HG03442 (cell line): ENCODE results near the gene HYDIN.
"Not testable (repeated sequence)": the region's sequence is repeated elsewhere in the genome, so short reads cannot be mapped to it uniquely, and the experiment has no call there.

Source experiments
- ATAC-seq: cut with Tn5 transposase; IDR thresholded peaks from one replicate; pipeline ENCODE4 v1.9.1; 2021; ENCODE audit warnings: mild to moderate bottlenecking, moderate library complexity; ENCODE audit not compliant: unreplicated experiment

Gene HYDIN

DNA sequence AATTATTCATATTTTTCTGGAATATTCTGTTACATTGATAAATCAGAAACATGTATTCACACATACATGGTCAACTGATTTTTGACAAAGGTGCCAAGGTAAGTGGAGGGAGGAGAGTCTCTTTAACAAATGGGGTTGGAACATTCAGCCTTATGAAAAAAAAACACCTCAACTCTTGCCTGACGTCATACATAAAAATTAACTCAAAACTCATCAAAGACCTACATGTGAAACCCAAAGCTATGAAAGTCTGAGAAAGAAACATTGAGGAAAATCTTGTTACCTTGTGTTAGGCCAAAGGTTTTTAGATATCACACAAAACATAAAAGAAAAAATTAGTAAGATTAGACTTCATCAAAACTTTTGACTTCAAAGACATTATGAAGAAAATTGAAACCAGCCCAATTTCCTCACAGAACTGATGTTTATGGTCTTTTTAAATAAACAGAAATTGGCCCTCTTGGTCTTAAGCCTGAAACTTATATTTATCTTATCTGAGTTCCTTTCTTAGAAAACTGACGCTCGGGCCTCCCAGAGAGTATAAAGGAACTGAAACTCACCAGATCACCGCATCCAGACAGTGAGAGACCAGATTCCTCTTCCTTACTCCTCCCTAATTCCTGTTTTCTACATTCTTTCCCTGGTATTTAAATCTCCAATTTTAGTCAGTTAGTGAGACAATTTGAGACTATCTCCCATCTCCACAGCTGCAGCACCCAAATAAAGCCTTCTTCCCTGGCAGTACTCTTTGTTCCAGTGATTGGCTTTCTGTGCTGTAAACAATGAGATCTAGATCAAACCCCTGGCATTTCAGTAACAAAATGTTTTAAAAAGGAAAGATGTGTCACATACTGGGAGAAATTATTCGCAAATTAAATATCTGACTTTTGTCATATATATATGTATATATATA lies 4.0 kb downstream of the HYDIN start:
- ATAC-seq: no peak

DNA sequence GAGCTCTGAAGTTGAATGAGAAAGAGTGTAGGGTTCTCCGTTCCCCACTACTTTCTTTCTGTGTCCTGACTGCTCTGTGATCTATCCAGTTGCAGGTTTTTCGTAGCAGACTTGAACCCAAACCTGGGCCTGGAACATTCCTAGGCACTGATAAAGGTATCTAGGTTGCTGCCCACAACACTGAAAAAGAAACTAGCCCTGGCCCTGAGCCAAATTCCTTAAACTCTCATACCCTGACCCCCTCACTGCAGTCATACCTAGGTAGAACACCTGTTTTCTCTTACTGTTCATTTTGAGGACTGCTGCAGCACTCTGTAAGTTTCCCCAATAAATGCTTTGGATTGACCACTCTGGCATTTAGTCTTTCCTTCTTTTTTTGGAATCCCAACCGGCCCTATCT lies 5.4 kb downstream of the HYDIN start:
- ATAC-seq: no peak

DNA sequence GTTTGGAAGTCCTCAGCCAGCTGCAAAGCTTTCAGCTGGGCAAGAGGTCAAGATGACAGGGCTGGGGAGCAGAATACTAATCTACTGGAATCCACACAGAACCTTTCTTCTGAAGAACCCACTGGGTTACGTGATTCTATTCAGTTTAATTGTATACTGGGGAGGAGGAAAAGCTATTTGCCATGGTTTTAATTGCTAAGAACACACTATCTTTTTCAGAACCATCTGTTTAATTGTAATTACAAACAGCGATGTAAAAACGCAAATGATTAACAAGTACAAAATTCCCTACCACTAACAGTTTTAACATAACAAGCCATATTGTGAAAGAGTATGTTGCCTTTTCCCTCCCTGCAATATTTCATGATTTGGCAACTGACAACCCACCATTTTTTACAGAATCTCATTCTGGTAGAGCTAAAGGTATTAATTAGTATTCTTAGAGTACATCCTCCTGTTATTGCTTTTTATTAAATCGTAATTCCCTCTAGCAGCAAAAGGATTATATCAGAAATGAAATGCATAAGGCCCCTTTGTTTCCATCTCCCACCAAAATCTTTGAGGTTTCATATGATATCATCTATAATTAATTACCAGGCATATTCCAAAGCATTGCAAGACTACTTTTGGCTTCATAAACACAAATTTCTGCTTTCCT lies 12.1 kb downstream of the HYDIN start:
- no peak for ATAC-seq

DNA sequence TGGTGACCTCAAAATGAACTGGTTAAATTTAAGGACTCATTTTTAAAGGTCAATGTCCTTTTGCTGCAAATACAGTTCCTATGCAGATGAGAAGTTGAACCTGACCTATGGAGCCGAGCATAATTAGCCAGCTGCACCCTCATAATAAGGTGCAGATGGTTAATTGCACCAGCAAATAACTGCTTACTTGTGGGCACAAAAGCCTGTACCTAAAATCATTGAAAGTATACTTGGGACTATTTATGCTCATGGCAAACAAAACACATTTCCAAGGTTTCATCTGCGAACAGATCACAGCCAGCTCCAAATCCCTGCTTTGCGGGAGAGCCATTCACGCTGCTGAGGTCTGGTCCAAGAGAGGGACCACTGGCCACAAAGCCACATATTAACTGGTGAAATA lies 13.0 kb downstream of the HYDIN start:
- ATAC-seq: no peak

DNA sequence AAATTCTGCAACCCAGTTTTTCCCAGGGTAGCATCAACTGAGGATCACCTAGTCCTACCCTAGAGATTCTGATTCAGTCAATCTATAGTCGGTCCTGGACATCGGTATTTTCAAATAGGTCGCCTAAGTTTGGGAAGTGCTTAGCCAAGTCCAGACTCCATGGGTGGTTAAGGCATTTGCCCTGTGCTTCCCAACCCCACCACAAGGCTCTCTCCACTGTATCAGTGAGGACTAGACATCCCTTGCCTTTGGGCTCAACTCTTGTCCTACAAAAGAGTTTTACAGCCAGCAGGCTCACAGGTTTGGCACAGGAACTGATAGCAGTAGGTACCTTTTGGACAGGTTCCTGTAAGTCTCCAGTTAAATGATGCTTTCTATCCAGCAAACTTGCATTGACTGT lies 13.8 kb downstream of the HYDIN start:
- ATAC-seq: no peak

DNA sequence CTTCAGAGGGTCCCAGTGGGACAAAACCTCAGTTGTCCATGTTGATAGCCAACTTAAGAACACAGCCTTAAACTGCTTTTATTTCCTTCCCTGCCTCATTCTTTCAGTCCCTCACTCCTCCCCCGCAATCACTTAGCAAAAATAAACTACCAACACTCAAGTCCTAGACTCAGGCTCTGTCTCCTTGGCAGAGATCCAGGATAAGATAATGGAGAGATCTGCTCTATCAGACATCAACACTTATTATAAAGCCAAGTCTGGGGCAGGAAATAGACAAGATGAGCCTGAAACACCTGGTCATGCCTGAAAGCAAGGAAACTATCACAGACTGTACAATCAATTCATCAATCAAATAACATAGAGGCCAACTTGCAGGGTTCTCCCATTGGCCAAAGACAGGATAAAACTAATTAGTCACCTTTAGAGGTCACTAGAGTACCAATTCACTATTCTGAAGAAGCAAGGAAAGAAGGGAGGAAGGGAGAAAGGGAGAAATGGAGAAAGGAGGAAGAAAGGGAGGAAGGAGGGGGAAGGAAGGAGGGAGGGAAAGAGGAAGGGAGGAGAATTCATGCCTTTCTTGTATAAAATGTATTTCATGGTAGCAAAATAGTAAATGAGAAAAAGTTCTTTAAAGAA lies 15.7 kb downstream of the HYDIN start:
- no peak for ATAC-seq

DNA sequence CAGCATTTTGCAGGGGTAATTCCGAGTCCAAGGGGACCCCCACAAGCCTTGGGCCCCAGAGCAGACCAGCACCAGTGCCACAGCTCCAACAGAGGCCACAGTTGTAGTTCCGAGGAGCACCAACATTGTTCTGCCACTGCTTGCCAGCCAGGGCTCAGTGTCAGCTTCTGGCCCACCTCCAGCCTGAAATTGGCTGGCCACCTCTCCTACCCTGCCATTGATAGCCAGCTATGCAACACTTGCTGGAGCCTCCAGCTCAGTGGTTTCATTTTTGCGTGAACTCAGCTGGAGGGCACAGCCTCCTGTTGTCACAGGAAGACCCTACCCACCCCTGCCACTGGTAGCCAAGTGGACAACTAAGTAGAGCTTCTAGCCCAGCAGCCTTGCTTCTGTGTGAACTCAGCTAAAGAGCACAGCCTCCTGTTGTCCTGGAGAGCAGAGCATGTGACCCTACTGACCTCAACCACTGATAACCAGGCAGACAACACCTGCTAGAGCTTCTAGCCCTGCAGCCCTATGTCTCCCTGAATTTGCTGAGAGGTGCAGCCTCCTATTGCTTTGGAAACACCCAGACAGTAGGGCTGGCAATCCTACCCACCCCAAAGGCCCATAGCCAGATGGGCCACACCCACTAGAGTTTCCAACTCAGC lies 24.9 kb downstream of the HYDIN start:
- no peak for ATAC-seq

DNA sequence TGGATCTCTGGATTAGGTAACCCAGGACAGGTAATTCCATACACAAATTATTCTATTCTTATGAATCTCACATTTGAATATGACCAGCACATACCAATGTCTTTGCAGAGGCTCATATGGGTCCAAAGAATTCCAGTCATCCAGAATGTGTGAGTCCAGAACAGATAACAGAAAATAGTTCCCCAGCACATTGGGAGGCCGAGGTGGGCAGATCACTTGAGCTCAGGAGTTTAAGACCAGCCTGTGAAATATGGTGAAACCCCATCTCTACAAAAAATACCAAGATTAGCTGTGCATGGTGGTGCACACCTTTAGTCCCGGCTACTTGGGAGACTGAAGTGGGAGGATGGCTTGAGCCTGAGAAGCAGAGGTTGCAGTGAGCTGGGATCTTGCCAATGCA lies 26.9 kb downstream of the HYDIN start:
- no peak for ATAC-seq

DNA sequence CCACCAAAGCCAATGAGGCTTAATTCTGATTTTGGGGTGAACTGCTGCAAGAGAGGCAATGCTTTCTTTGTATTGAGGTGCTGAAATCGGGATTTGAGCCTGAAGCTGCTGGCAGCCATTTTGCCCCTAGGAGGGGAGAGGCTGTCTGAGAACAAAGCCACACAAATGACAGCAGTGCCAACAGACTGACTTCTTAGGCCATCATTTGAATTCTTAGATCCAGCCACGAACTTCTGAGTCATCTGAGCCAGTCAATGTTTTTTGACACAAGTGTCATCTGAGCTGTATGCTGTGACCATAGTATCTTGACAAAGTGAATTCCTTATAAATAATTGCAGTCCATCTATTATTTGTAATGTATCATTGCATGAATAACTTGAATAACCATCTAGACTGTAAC lies 29.0 kb downstream of the HYDIN start:
- no peak for ATAC-seq

DNA sequence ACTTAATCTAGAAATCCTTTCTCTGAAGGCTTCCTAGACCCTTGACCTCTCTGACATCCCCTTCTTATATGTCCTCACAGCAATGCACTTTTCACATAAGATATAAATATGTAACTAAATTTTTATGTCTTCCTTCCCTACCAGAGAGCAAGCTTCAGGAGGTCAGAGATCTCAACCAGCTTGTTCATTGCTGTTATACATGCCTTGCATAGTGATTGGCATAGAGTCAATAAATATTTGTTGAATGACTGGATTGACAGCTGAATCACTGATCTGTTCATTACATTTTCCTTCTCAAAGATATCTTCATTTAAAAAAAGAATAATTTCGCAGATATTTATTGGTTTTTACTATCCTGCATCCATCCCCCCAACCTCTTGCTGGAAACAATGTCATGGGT lies 29.5 kb downstream of the HYDIN start:
- ATAC-seq: no peak

DNA sequence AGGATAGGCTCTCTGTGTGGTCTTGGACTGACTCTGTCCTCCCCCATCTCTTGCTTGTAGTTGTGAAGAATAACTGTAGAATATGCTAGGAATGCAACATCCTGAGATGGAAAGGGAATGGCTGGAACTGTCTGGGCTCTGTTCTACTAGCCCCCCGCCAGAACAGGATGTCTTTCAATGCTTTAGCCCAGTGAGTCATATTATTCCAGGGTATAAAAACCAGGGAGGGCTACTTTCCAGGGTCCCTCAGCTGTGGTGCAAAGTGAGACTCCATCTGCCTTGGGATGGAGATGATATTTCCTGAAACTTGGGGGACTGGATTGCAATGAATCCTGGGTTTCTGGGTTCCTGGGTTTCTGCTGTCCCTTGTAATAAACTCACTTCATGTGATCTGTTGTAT lies 32.1 kb downstream of the HYDIN start:
- no peak for ATAC-seq

DNA sequence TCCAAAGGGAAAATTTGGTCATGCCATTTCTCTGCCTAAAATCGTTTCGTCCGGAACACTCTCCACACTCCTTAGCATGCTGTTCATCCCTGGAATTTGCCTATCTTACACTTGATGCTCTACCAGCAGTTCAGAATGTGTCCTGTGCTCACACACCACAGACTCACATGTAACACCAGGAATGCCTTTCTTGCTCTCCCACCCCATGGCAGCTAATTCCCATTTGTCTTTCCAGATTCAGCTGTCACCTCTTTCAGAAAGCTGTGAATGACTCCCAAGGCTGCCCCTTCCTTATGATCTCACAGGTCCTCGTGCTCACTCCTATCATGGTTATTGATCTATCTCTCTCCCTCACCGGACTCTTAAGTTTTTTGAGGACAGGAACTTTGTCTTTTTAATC lies 38.1 kb downstream of the HYDIN start:
- ATAC-seq: no peak

DNA sequence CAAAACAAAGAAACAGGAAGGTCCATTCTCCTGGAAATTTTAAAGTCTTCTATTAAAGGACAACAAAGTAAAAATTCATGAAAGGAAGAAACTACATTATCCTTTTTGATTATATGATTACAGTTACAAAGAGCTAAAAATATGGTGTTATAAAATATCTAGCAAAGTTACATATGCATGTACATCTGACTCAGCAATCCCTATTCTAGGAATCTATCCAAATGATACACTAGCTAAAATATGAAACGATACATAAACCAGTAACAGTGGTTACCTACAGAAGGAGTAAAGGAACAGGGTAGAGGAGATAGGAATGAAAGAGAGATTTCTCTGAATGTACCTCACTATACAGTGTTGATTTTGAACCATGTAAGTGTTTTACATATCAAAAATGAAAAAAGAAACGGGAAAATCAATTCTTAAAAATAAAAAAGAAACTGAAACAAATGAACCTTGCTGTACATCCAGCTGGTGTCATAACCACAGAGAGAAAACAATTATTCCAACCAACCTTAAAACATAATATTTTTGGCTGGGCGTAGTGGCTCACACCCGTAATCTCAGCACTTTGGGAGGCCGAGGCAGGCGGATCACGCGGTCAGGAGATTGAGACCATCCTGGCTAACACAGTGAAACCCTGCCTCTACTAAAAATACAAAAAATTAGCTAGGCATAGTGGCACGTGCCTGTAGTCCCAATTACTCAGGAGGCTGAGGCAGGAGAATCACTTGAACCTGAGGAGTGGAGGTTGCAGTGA lies 41.4 kb downstream of the HYDIN start:
- ATAC-seq: no peak

DNA sequence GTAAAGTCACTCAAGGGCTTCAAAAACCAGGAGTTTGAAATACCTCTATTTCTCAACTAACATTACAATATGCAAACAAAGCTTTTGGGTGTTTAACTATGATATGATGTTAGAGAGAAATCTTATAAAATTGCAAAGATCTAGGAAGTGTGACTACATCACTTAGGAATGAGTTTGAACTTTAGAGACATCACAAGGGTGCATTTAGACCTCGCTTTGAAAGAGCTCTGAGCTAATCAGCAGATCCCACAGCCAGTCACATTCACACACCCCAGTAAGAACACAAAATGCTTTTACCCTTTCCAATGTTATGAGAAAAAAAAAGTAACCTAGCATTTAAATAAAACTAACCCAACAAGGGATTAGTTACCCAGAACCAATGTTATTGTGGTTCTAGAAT lies 45.2 kb downstream of the HYDIN start:
- ATAC-seq: no peak

DNA sequence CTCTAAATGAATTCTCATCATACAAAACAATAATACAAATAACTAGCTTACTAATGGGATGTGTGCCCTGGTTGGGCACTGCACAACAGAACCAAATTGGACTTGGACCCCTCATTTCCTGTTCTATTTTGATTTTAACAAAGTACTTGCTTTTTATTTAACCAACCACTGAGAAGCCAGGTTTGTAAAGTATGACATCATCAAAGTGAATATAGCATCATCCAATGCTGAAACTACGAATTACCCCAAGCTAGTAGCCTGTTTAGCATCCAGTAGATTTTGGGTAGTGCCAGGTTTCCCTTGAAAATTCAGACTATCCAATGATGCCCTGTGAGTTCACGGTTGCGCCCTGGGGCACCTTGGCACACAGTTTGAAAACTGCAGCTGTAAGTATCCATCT lies 51.0 kb downstream of the HYDIN start:
- no peak for ATAC-seq

DNA sequence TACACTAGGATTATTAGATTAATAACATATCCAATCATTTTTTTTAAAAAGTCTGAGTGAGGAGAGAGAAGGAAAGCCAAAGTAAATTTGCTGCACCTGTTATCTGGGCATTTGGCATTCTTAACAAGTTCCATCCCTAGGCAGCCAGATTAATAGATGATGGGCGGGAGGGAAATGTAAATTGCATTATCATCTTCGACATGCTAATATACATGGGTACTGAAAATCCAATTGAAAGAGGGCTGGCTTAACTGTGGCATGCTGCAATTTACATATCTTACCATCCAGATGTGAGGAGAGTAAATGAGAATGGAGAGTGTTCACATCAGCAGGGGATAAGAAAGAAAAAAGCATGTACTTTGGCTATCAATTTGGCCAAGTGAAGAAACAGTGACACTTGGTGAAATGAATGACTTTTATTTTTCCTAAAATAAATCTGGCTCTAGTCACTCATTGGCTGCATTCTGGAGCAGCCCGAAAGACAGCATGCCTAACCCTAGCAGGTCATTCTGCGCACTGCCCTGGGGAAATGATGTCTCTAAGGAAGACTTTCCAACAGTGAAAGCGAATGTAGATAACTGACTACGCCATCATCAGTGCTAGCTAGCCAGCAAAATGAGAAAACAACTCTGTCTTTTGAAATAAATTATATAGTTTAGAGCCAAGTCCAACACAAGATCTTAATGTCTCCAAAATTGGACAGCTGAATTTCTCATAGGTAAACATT lies 57.9 kb downstream of the HYDIN start:
- ATAC-seq: no peak

DNA sequence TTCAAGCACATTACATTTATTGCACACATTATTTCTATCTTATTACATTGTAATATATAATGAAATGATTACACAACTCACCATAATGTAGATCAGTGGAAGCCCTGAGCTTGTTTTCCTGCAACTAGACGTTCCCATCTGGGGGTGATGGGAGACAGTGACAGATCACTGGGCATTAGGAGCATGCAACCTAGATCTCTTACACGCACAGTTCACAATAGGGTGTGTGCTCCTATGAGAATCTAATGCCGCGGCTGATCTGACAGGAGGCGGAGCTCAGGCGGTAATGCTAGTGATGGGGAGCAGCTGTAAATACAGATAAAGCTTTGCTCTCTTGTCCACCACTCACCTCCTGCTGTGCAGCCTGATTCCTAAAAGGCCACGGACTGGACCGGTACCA lies 69.5 kb downstream of the HYDIN start:
- ATAC-seq: not testable (repeated sequence)

DNA sequence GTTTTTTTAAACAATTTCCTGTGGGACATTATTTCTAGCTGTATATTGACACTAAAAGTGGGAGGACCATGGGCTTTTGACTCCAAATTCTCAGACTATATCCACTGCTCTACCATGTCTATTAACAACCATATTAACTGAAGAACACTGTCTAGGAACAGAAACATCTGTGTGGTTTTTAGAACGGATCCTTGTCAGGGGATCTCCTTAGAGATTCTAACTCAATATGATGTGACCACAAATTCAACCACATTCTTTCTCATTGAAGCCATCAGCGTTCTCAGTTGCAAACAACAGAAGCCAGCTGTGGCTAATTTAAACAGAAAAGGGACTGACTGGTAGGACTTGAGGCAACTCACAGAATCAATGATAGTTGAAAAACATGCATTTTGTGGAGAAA lies 73.2 kb downstream of the HYDIN start:
- ATAC-seq: not testable (repeated sequence)

DNA sequence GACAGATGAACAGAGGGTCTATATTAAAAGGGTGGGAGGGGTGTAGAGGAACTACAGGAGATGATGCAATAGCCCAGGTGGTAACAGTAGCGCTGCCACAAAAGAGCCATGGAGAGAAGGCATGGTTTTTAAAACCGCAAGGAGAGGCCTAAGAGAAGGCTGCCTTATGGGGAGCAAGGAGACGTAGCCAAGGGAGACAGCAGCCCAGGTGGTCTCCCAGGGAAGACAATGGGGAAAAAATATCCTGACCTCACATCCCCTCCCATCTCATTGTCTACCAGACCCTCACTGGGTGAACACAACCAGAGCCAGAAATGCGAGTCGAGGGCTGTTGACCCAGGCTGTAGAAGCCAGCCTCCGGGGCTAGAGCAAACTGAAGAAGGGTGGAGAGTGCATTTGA lies 77.2 kb downstream of the HYDIN start:
- ATAC-seq: not testable (repeated sequence)

DNA sequence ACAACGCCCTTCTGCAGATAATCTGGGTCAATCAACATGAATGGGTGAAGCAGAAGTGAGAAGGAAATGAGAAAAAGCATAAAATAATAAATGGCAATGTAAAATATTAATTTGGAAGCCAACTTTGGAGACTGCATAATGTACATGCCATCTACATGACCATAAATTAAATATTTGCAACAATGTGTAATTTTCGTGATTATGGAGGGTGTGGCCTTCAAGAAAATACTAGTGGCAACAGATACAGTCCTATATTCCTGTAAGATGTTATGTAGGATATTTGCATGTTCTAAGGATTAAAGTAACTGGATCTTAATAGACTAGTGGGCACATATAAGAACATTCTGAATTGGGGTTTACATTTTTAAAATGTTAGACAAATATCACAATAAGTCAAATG lies 78.9 kb downstream of the HYDIN start:
- ATAC-seq: not testable (repeated sequence)
